B cell (primary cell): ENCODE measurements around the gene ATP5F1B. TPM values are rescaled to one million over a fixed set of nuclear protein-coding genes. Genes with fewer than 3 reads are reported as not detected.

ENCODE experiments used
- ATAC-seq: fragments of 200-7000 bp; cut with Tn5 transposase; one replicate; pipeline ENCODE4 v1.10.0; 2021; ENCODE audit warnings: low read depth, mild to moderate bottlenecking, moderate number of reproducible peaks, moderate library complexity
- CTCF ChIA-PET: fragments of 350-600 bp; sonication (Branson Sonifier 250); formaldehyde crosslinking; loops from one replicate; lab custom pipeline; 2021; ENCODE audit warnings: antibody characterized with exemption, inconsistent platforms; lab: Charles Lee
- POLR2A ChIA-PET: fragments of 350-600 bp; sonication (Branson Sonifier 250); formaldehyde crosslinking; loops from one replicate; lab custom pipeline; 2021; ENCODE audit warnings: antibody characterized with exemption; lab: Charles Lee
- DNase-seq: peaks from one replicate; pipeline ENCODE4 v3.0.0; 2013
- H2AFZ ChIP-seq: 2 replicates; pipeline ENCODE4 v1.6.1; 2012; ENCODE audit warnings: mild to moderate bottlenecking, low read depth, low read length; ENCODE audit not compliant: insufficient read depth, poor library complexity, severe bottlenecking
- H3K27ac ChIP-seq, 2 donors: 1 replicate in 1 of 2; 2 replicates in 1 of 2; pipeline ENCODE4 v1.5.1; 2012 to 2013; ENCODE audit warnings: low read length in 2 of 2, mild to moderate bottlenecking in 2 of 2, moderate library complexity in 1 of 2
- H3K27me3 ChIP-seq, 4 experiments: fragments of 200-600 bp in 1 of 4; sonication (generic) in 1 of 4; replicated peaks in 1 of 4; 1 replicate in 2 of 4; 2 replicates in 2 of 4; pipeline versions ENCODE4 v1.6.1 to v1.7.0; 2013 to 2016; ENCODE audit warnings: low read length in 3 of 4, mild to moderate bottlenecking in 2 of 4, mixed read lengths in 1 of 4, moderate library complexity in 1 of 4; ENCODE audit not compliant: insufficient read depth in 4 of 4, control insufficient read depth in 3 of 4; ENCODE audit errors: control extremely low read depth in 1 of 4
- H3K36me3 ChIP-seq, 2 experiments: replicated peaks in 1 of 2; 1 replicate in 1 of 2; 2 replicates in 1 of 2; pipeline versions ENCODE4 v1.6.1 to v1.7.1; 2013; ENCODE audit warnings: low read length in 1 of 2; ENCODE audit not compliant: insufficient read depth in 2 of 2, control insufficient read depth in 1 of 2; ENCODE audit errors: control extremely low read depth in 1 of 2, extremely low read depth in 1 of 2
- H3K4me1 ChIP-seq, 2 donors: fragments of 200-600 bp in 1 of 2; sonication (generic) in 1 of 2; 1 replicate in 1 of 2; 2 replicates in 1 of 2; pipeline versions ENCODE4 v1.5.1 to v1.6.1; 2013 to 2017; ENCODE audit warnings: low read length in 2 of 2; ENCODE audit not compliant: control insufficient read depth in 2 of 2, insufficient read depth in 2 of 2
- H3K4me2 ChIP-seq: replicated peaks from 2 replicates; pipeline ENCODE3; 2012; ENCODE audit warnings: mild to moderate bottlenecking, low read depth, low read length; ENCODE audit not compliant: poor library complexity, severe bottlenecking
- H3K4me3 ChIP-seq, 5 experiments: fragments of 200-600 bp in 1 of 5; sonication (generic) in 1 of 5; 1 replicate in 3 of 5; 2 replicates in 2 of 5; pipeline versions ENCODE4 v1.5.1 to v1.7.0; 2011 to 2016; ENCODE audit warnings: low read length in 4 of 5, mild to moderate bottlenecking in 4 of 5, low read depth in 2 of 5, control low read depth in 1 of 5, moderate library complexity in 1 of 5; ENCODE audit not compliant: insufficient read depth in 1 of 5; ENCODE audit errors: control extremely low read depth in 1 of 5, extremely low read depth in 1 of 5
- H3K79me2 ChIP-seq: fragments of 200-600 bp; sonication (generic); one replicate; pipeline ENCODE4 v1.6.0; 2016; ENCODE audit warnings: low read length; ENCODE audit not compliant: control insufficient read depth, insufficient read depth
- H3K9ac ChIP-seq: fragments of 200-600 bp; sonication (generic); 2 replicates; pipeline ENCODE4 v1.6.1; 2017; ENCODE audit warnings: mild to moderate bottlenecking, low read length, moderate library complexity
- H3K9me3 ChIP-seq, 3 donors: one replicate each; pipeline versions ENCODE4 v1.6.1 to v1.7.1; 2013; ENCODE audit warnings: low read length in 2 of 3; ENCODE audit not compliant: control insufficient read depth in 2 of 3, insufficient read depth in 1 of 3; ENCODE audit errors: control extremely low read depth in 1 of 3
- H4K20me1 ChIP-seq: 2 replicates; pipeline ENCODE4 v1.6.0; 2012; ENCODE audit warnings: mild to moderate bottlenecking, low read length; ENCODE audit not compliant: insufficient read depth, control insufficient read depth, poor library complexity, severe bottlenecking
- H3K27ac Mint-ChIP-seq: one replicate; pipeline ENCODE4 v1.8.0; 2021; ENCODE audit warnings: mixed read lengths
- H3K27me3 Mint-ChIP-seq: one replicate; pipeline ENCODE4 v1.8.0; 2021; ENCODE audit warnings: mixed read lengths
- H3K4me1 Mint-ChIP-seq: one replicate; pipeline ENCODE4 v1.8.0; 2021; ENCODE audit warnings: mixed read lengths
- H3K4me3 Mint-ChIP-seq: one replicate; pipeline ENCODE4 v1.8.0; 2021; ENCODE audit warnings: mixed read lengths
- H3K9me3 Mint-ChIP-seq: one replicate; pipeline ENCODE4 v1.8.0; 2022; ENCODE audit warnings: mixed read lengths; ENCODE audit not compliant: insufficient read depth
- CTCF ChIP-seq: fragments of 200-600 bp; IDR thresholded peaks from one replicate; pipeline ENCODE4 v1.8.0; 2022; ENCODE audit warnings: antibody characterized with exemption, mild to moderate bottlenecking
- EZH2 ChIP-seq: IDR thresholded peaks from 2 replicates; pipeline ENCODE4 v1.6.1; 2012; ENCODE audit warnings: borderline replicate concordance, low read depth, mild to moderate bottlenecking, moderate library complexity, low read length; ENCODE audit not compliant: insufficient read depth, poor library complexity, severe bottlenecking
- WGBS: methylation state at CpG from one replicate; pipeline ENCODE4 v1.1.5; 2013; ENCODE audit warnings: missing lambda C conversion rate; ENCODE audit not compliant: insufficient coverage; 5-methylcytosine and 5-hydroxymethylcytosine counted together
- intact Hi-C: fragments of 100-400 bp; cut with micrococcal nuclease; formaldehyde crosslinking; loops from one replicate; pipeline ENCODE4 v1.10.0; 2022
- polyA plus RNA-seq: library from polyadenylated mRNA; depleted of rRNA; stranded (reverse); fragments of >200 nt; gene quantifications from 2 replicates; pipeline ENCODE4 v1.2.3, GENCODE V29; 2012
- total RNA-seq, 2 donors: library from RNA; stranded (reverse); fragments of 120-200 nt in 1 of 2; gene quantifications; 1 replicate in 1 of 2; 2 replicates in 1 of 2; pipeline versions ENCODE4 v1.2.3 to v1.2.4, GENCODE V29; 2013 to 2022

ATP5F1B gene
- total and polyA plus RNA-seq, 2 donors (not counting 1 experiment from before 2014, with no cell fraction given): 217 to 378 TPM

GRCh38 chr12:56641219-56641618, 4.6 kb downstream of the ATP5F1B start:
- no peak for TF ChIP-seq EZH2
- H3K27ac ChIP-seq: no peak overlapping the region
- H3K79me2 ChIP-seq: peaks cover 58% of the 10 kb centered on the region
- CTCF ChIA-PET: interaction anchor here (0.7 kb wide), 1 partner anchor 54 kb away, joined by 3 read pairs; no protein-coding TSS in a partner anchor
- 100% methylated on average over 1 of the region's 6 CpGs for WGBS
- Mint-ChIP-seq H3K4me3 (no peak overlapping the region), H3K9me3 (no peaks in the 10 kb centered on the region), H3K4me1 (peaks cover 46% of the 10 kb centered on the region), H3K27ac (no peak overlapping the region), H3K27me3 (no peaks in the 10 kb centered on the region)
- H4K20me1 ChIP-seq: peaks cover 35% of the 10 kb centered on the region
- H3K36me3 ChIP-seq: peaks cover 0 to 67% of the 10 kb centered on the region in 2 experiments
- POLR2A ChIA-PET: interaction anchor here (0.7 kb wide), 1 partner anchor 97 kb away, joined by 3 read pairs; no protein-coding TSS in a partner anchor
- intact Hi-C loops: no loop called here
- no peak for ATAC-seq
- no peak overlapping the region for H2AFZ ChIP-seq
- peaks cover 27 to 28% of the 10 kb centered on the region in 2 donors for H3K4me1 ChIP-seq
- no peak overlapping the region for H3K4me2 ChIP-seq
- no peak overlapping the region for H3K4me3 ChIP-seq
- DNase-seq: no peak
- no peaks in the 10 kb centered on the region for H3K27me3 ChIP-seq
- no peaks in the 10 kb centered on the region for H3K9me3 ChIP-seq
- H3K9ac ChIP-seq: no peak overlapping the region

GRCh38 chr12:56637621-56638020, 8.2 kb downstream of the ATP5F1B start:
- Mint-ChIP-seq H3K4me3 (no peak overlapping the region), H3K27me3 (no peaks in the 10 kb centered on the region), H3K4me1 (peaks cover 54% of the 10 kb centered on the region), H3K27ac (peak overlapping the region; percentile 37), H3K9me3 (no peaks in the 10 kb centered on the region)
- intact Hi-C loops: loop anchor here (1.0 to 10.0 kb wide), 14 partner anchors 9 to 1115 kb away; partner anchors contain the start of genes APOF, CDK4, DDIT3 and MBD6
- Histone ChIP-seq H3K79me2 (peaks cover 47% of the 10 kb centered on the region), H3K4me2 (peak overlapping the region; percentile 91), H3K27me3 (no peaks in the 10 kb centered on the region), H4K20me1 (peaks cover 17% of the 10 kb centered on the region), H3K27ac (peak overlapping the region; percentile 75 to 83), H3K36me3 (peaks cover 0 to 51% of the 10 kb centered on the region in 2 experiments), H2AFZ (no peak overlapping the region), H3K4me1 (peaks cover 38 to 46% of the 10 kb centered on the region in 2 donors), H3K9me3 (no peaks in the 10 kb centered on the region), H3K4me3 (no peak overlapping the region), H3K9ac (no peak overlapping the region)
- DNase-seq (no peak), ATAC-seq (no peak)
- POLR2A ChIA-PET: no interaction called here
- no CpG with 5 or more reads among the region's 2 CpGs for WGBS
- no peak for TF ChIP-seq CTCF
- no peak for TF ChIP-seq EZH2
- CTCF ChIA-PET: interaction anchor here (1.6 kb wide), 1 partner anchor 9 kb away, joined by 9 read pairs; no protein-coding TSS in a partner anchor
